Measurements from ENCODE around the gene HSPE1. TPM values are rescaled to one million over a fixed set of nuclear protein-coding genes. Genes with fewer than 3 reads are reported as not detected.
"Not testable (repeated sequence)": the region's sequence is repeated elsewhere in the genome, so short reads cannot be mapped to it uniquely, and the experiment has no call there.

HSPE1 gene
- polyA plus RNA-seq, 5 donors, result 134 to 192 (median 161) TPM

DNA sequence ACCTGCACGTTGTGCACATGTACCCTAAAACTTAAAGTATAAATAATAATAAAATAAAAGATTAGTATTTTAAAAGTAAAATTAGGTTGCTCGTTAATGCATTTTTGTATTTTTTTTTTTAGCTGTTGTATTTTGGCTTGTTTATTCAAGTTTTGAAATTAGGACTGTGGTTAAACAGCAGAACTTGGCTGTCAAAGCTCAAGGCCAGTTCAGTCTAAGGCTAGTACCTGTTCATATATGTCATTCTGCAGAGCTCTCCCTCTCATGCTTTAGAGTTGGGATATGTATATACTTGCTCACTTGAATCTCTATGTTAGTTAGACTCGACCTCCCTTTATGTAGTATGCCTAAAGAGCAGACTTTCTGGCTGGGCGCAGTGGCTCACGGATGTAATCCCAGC lies 48.4 kb downstream of the HSPE1 start:
- DNase-seq, result no peak

- not testable (repeated sequence) for DNase-seq
These were observed 51.1 kb downstream of the HSPE1 start for GRCh38 chr2:197551260-197551659.

Other genes with a start within 250 kb of the HSPE1 start
- 10 to 100 TPM; 20.4 to 36.3 (median 25.8) TPM for gene ANKRD44, start 189.6 kb upstream of the HSPE1 start, polyA plus RNA-seq (ENCODE audit: insufficient read depth in 1 of 5, insufficient read length in 5 of 5, low replicate concordance in 1 of 5)
- gene SF3B1, start 65.4 kb upstream of the HSPE1 start, polyA plus RNA-seq (ENCODE audit: insufficient read depth in 1 of 5, insufficient read length in 5 of 5, low replicate concordance in 1 of 5), result 100 to 1,000 TPM; 383 to 680 (median 633) TPM
- 10 to 100 TPM; 12.5 to 16.2 (median 13.4) TPM for gene COQ10B, start 46.8 kb upstream of the HSPE1 start, polyA plus RNA-seq (ENCODE audit: insufficient read depth in 1 of 5, insufficient read length in 5 of 5, low replicate concordance in 1 of 5)
- 100 to 1,000 TPM; 373 to 490 (median 417) TPM for gene HSPD1, start 539 bp upstream of the HSPE1 start, polyA plus RNA-seq (ENCODE audit: insufficient read depth in 1 of 5, insufficient read length in 5 of 5, low replicate concordance in 1 of 5)
- gene MOB4, start 15.7 kb downstream of the HSPE1 start, polyA plus RNA-seq (ENCODE audit: insufficient read depth in 1 of 5, insufficient read length in 5 of 5, low replicate concordance in 1 of 5), result 10 to 100 TPM; 43.0 to 58.7 (median 48.1) TPM
- 10 to 100 TPM; 17.7 to 35.5 (median 21.3) TPM for gene RFTN2, start 175.2 kb downstream of the HSPE1 start, polyA plus RNA-seq (ENCODE audit: insufficient read depth in 1 of 5, insufficient read length in 5 of 5, low replicate concordance in 1 of 5)
- 1 to 10 TPM; 3.7 to 5.5 (median 5.5) TPM for gene MARS2, start 205.0 kb downstream of the HSPE1 start, polyA plus RNA-seq (ENCODE audit: insufficient read depth in 1 of 5, insufficient read length in 5 of 5, low replicate concordance in 1 of 5)

All from right lung (tissue), 5 donors.